DND-41 (cell line): Measurements from ENCODE around the gene CAMSAP2.

Experiments
- ATAC-seq: fragments of 200-7000 bp; cut with Tn5 transposase; 3 replicates; pipeline ENCODE4 v1.9.1; 2021; ENCODE audit warnings: low read depth; ENCODE audit not compliant: insufficient read depth
- DNase-seq: peaks from one replicate; pipeline ENCODE4 v3.0.0-alpha.2; 2020
- H2AFZ ChIP-seq: 2 replicates; pipeline ENCODE4 v1.6.0; 2012; ENCODE audit warnings: low read depth, low read length
- H3K27ac ChIP-seq: 2 replicates; pipeline ENCODE4 v1.5.1; 2012; ENCODE audit warnings: low read length, inconsistent platforms
- H3K27me3 ChIP-seq: fragments of 200-600 bp; sonication (generic); 2 replicates; pipeline ENCODE4 v1.6.0; 2012; ENCODE audit warnings: low read length, mild to moderate bottlenecking, inconsistent platforms; ENCODE audit not compliant: insufficient read depth, poor library complexity
- H3K36me3 ChIP-seq: 2 replicates; pipeline ENCODE4 v1.5.1; 2012; ENCODE audit warnings: low read length, inconsistent platforms; ENCODE audit not compliant: insufficient read depth
- H3K4me1 ChIP-seq: 2 replicates; pipeline ENCODE4 v1.5.1; 2012; ENCODE audit warnings: mild to moderate bottlenecking, low read length; ENCODE audit not compliant: insufficient read depth
- H3K4me2 ChIP-seq: 2 replicates; pipeline ENCODE4 v1.6.0; 2012; ENCODE audit warnings: mild to moderate bottlenecking, moderate library complexity, low read length, inconsistent platforms; ENCODE audit not compliant: insufficient read depth
- H3K4me3 ChIP-seq, 2 experiments: fragments of 200-600 bp in 1 of 2; shearing (Covaris generic) in 1 of 2; 2 replicates each; pipeline ENCODE4 v1.5.1; 2012 to 2016; ENCODE audit warnings: inconsistent platforms in 2 of 2, low read length in 2 of 2, mild to moderate bottlenecking in 2 of 2, low read depth in 1 of 2, moderate library complexity in 1 of 2
- H3K79me2 ChIP-seq: 2 replicates; pipeline ENCODE4 v1.6.0; 2012; ENCODE audit warnings: low read length, inconsistent platforms; ENCODE audit not compliant: insufficient read depth
- H3K9ac ChIP-seq: 2 replicates; pipeline ENCODE4 v1.6.0; 2012; ENCODE audit warnings: low read depth, mild to moderate bottlenecking, inconsistent platforms, low read length, moderate library complexity
- H3K9me3 ChIP-seq: 2 replicates; pipeline ENCODE4 v1.5.1; 2012; ENCODE audit warnings: low read length, moderate library complexity, mild to moderate bottlenecking, inconsistent platforms; ENCODE audit not compliant: insufficient read depth, severe bottlenecking
- H4K20me1 ChIP-seq: 2 replicates; pipeline ENCODE4 v1.6.0; 2012; ENCODE audit warnings: low read length; ENCODE audit not compliant: insufficient read depth
- EZH2 ChIP-seq: IDR thresholded peaks from 3 replicates; pipeline ENCODE4 v1.6.1; 2012; ENCODE audit warnings: borderline replicate concordance, low read depth, mild to moderate bottlenecking, moderate library complexity, low read length, inconsistent platforms; ENCODE audit not compliant: severe bottlenecking
- TF ChIP-seq, protein P1 (sequence below): IDR thresholded peaks from 2 replicates; pipeline ENCODE4 v1.5.1; 2012; ENCODE audit warnings: borderline replicate concordance, low read length, moderate library complexity, mild to moderate bottlenecking; ENCODE audit not compliant: poor library complexity, severe bottlenecking; ENCODE audit errors: extremely low read depth

CAMSAP2 gene

DNA sequence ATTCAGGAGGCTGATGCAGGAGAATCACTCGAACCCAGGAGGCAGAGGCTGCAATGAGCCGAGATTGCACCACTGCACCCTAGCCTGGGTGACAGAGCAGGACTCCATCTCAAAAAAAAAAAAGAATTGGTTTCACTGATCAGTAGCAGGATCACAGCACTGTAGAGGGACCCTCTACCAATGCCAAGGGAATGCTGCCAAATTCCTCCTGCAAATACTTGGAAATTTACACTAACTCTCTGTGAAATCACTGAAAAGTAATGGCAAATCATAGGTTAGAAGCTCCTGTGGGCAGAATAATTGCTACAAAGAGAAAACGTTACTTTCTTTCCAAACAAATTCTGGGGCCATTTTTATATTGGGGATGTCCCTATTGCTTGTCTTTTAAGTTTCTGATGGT lies 127.4 kb downstream of the CAMSAP2 start:
- TF ChIP-seq, protein P1, sequence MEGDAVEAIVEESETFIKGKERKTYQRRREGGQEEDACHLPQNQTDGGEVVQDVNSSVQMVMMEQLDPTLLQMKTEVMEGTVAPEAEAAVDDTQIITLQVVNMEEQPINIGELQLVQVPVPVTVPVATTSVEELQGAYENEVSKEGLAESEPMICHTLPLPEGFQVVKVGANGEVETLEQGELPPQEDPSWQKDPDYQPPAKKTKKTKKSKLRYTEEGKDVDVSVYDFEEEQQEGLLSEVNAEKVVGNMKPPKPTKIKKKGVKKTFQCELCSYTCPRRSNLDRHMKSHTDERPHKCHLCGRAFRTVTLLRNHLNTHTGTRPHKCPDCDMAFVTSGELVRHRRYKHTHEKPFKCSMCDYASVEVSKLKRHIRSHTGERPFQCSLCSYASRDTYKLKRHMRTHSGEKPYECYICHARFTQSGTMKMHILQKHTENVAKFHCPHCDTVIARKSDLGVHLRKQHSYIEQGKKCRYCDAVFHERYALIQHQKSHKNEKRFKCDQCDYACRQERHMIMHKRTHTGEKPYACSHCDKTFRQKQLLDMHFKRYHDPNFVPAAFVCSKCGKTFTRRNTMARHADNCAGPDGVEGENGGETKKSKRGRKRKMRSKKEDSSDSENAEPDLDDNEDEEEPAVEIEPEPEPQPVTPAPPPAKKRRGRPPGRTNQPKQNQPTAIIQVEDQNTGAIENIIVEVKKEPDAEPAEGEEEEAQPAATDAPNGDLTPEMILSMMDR = no peak
- no peak for TF ChIP-seq EZH2
- no peak overlapping the region for H3K4me3 ChIP-seq
- H3K4me1 ChIP-seq = no peaks in the 10 kb centered on the region
- DNase-seq (no peak), ATAC-seq (no peak)
- no peaks in the 10 kb centered on the region for H3K36me3 ChIP-seq
- H3K27me3 ChIP-seq = peaks cover 5% of the 10 kb centered on the region
- no peaks in the 10 kb centered on the region for H4K20me1 ChIP-seq
- H3K27ac ChIP-seq = no peak overlapping the region
- H3K79me2 ChIP-seq = no peaks in the 10 kb centered on the region
- H3K9me3 ChIP-seq = no peaks in the 10 kb centered on the region
- H2AFZ ChIP-seq = no peak overlapping the region
- H3K4me2 ChIP-seq = no peak overlapping the region
- no peak overlapping the region for H3K9ac ChIP-seq

DNA sequence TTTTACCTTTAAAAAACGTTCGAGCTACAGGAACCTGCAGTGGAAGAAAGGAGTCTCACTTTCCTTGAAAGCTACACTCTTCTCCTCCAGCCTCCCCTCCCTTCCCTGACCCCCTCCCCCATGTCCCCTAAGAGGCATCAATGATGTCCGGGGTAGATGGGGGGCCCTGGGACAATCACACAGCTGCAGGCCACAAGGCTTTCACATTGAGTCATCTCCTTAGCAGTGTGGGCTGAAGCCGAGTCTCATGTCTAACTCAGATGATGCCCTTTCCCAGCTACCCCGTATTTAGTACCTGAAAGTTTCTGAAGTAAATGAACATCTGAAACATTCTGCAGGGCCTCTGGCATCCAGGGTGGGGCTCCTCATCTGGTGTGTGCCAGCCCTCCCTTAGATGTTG lies 127.8 kb downstream of the CAMSAP2 start:
- Histone ChIP-seq H3K27ac (no peak overlapping the region), H4K20me1 (no peaks in the 10 kb centered on the region), H3K79me2 (no peaks in the 10 kb centered on the region), H2AFZ (no peak overlapping the region), H3K4me3 (no peak overlapping the region), H3K9me3 (no peaks in the 10 kb centered on the region), H3K4me1 (no peaks in the 10 kb centered on the region), H3K4me2 (no peak overlapping the region), H3K27me3 (peaks cover 5% of the 10 kb centered on the region), H3K36me3 (no peaks in the 10 kb centered on the region), H3K9ac (no peak overlapping the region)
- no peak for ATAC-seq
- no peak for DNase-seq
- TF ChIP-seq, protein P1 = no peak
- TF ChIP-seq EZH2 = no peak

DNA sequence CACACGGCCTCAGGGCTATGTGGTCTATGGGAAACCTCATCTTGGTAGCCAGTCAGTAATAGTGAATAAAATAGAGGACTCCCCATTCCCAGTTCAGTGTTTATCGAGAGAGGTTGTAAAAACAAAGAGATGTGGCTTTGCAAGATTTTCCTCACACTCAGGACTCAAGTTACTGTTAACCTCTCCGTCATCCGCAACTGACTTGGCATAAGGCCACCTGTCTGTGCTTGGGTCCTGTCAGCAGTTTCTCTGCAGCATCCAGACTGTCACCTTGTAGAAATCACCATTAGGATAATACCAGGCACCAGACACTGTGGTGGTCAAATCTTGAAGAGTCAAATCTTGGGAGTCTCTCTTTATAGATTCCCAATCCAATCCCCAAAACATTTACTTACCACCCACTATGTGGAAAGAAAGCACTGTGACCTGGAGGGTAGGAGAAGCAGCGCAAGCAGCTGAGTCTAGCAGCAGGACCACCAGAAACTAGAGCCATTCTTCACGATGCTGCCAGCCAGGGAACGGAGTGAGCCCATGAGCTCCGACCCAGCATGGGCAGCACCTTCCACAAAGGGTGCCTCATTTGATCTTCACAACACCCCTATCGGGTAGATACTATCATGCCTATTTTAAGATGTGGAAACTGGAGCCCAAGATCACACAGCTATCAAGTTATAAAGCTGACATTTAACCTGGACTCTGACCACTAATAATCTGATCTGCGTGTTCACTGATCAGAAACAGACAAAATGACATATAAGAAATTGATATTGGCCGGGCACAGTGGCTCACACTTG lies 128.5 kb downstream of the CAMSAP2 start:
- Histone ChIP-seq H3K79me2 (no peaks in the 10 kb centered on the region), H3K4me2 (no peak overlapping the region), H3K4me3 (no peak overlapping the region), H3K9me3 (no peaks in the 10 kb centered on the region), H3K36me3 (no peaks in the 10 kb centered on the region), H4K20me1 (no peaks in the 10 kb centered on the region), H2AFZ (no peak overlapping the region), H3K4me1 (no peaks in the 10 kb centered on the region), H3K27ac (no peak overlapping the region), H3K27me3 (peaks cover 5% of the 10 kb centered on the region), H3K9ac (no peak overlapping the region)
- ATAC-seq (no peak), DNase-seq (no peak)
- TF ChIP-seq, protein P1 = no peak
- TF ChIP-seq EZH2 = no peak
